ENCODE data around the gene SPRR2B. TPM values are rescaled to one million over a fixed set of nuclear protein-coding genes. Genes with fewer than 3 reads are reported as not detected.

Gene SPRR2B
- total RNA-seq, 2 donors from 2014 or later: not detected

GRCh38 chr1:153095764-153096163 lies 24.4 kb upstream of the SPRR2B start:
- Histone ChIP-seq H3K9me3 (ENCODE audit: control insufficient read depth, low read length) (no peaks in the 10 kb centered on the region), H3K4me3 (ENCODE audit: low read length) (no peak overlapping the region), H3K9ac (ENCODE audit: extremely low read depth, low read length, poor library complexity, severe bottlenecking) (no peak overlapping the region), H3K27me3 (ENCODE audit: control insufficient read depth, insufficient read depth, low read length, poor library complexity, severe bottlenecking) (no peaks in the 10 kb centered on the region), H3K27ac (ENCODE audit: low read depth, low read length) (no peak overlapping the region), H3K4me1 (ENCODE audit: control insufficient read depth, insufficient read depth, low read length) (no peaks in the 10 kb centered on the region), H3K36me3 (ENCODE audit: control insufficient read depth, insufficient read depth, low read length) (no peaks in the 10 kb centered on the region)
- no peak for TF ChIP-seq CTCF (conservative IDR thresholded peaks at IDR 0.05)
- Mint-ChIP-seq H3K27ac (no peak overlapping the region), H3K27me3 (ENCODE audit: insufficient read depth) (no peaks in the 10 kb centered on the region), H3K4me3 (no peak overlapping the region), H3K9me3 (no peaks in the 10 kb centered on the region), H3K36me3 (ENCODE audit: low read depth) (no peaks in the 10 kb centered on the region), H3K4me1 (no peaks in the 10 kb centered on the region)
- no peak for DNase-seq

- H3K4me1 Mint-ChIP-seq: no peaks in the 10 kb centered on the region
- no peaks in the 10 kb centered on the region for H3K27me3 Mint-ChIP-seq (ENCODE audit: insufficient read depth)
- H3K9me3 Mint-ChIP-seq: no peaks in the 10 kb centered on the region
- no peaks in the 10 kb centered on the region for H3K4me1 ChIP-seq (ENCODE audit: control insufficient read depth, insufficient read depth, low read length)
- H3K9ac ChIP-seq (ENCODE audit: extremely low read depth, low read length, poor library complexity, severe bottlenecking): no peak within 1 kb of the TSS
- no peaks in the 10 kb centered on the region for H3K36me3 Mint-ChIP-seq (ENCODE audit: low read depth)
- H3K9me3 ChIP-seq (ENCODE audit: control insufficient read depth, low read length): no peaks in the 10 kb centered on the region
- no peak for TF ChIP-seq CTCF (conservative IDR thresholded peaks at IDR 0.05)
- no peak within 1 kb of the TSS for H3K27ac Mint-ChIP-seq
- H3K36me3 ChIP-seq (ENCODE audit: control insufficient read depth, insufficient read depth, low read length): no peaks in the 10 kb centered on the region
- no peak within 1 kb of the TSS for H3K27ac ChIP-seq (ENCODE audit: low read depth, low read length)
- no peak within 1 kb of the TSS for H3K4me3 Mint-ChIP-seq
- DNase-seq: no peak
- no peak within 1 kb of the TSS for H3K4me3 ChIP-seq (ENCODE audit: low read length)
- H3K27me3 ChIP-seq (ENCODE audit: control insufficient read depth, insufficient read depth, low read length, poor library complexity, severe bottlenecking): no peaks in the 10 kb centered on the region
Observed at GRCh38 chr1:153094426-153094825, 23.0 kb upstream of the SPRR2B start, which contains the start of gene SPRR2E. TSS of gene SPRR2E (minus strand) at chr1:153094526. CDS start at chr1:153093751, 775 bp downstream.

- H3K27ac Mint-ChIP-seq: no peak overlapping the region
- Histone ChIP-seq H3K9ac (ENCODE audit: extremely low read depth, low read length, poor library complexity, severe bottlenecking) (no peak overlapping the region), H3K4me3 (ENCODE audit: low read length) (no peak overlapping the region), H3K27me3 (ENCODE audit: control insufficient read depth, insufficient read depth, low read length, poor library complexity, severe bottlenecking) (no peaks in the 10 kb centered on the region), H3K9me3 (ENCODE audit: control insufficient read depth, low read length) (no peaks in the 10 kb centered on the region), H3K27ac (ENCODE audit: low read depth, low read length) (no peak overlapping the region), H3K4me1 (ENCODE audit: control insufficient read depth, insufficient read depth, low read length) (no peaks in the 10 kb centered on the region), H3K36me3 (ENCODE audit: control insufficient read depth, insufficient read depth, low read length) (no peaks in the 10 kb centered on the region)
- 77 to 78% methylated on average over 1 of the region's 1 CpG for WGBS, 2 experiments (ENCODE audit: insufficient coverage in 1 of 2, insufficient read length in 1 of 2)
- H3K36me3 Mint-ChIP-seq (ENCODE audit: low read depth): no peaks in the 10 kb centered on the region
- peaks cover 3% of the 10 kb centered on the region for H3K9me3 Mint-ChIP-seq
- H3K4me1 Mint-ChIP-seq: no peaks in the 10 kb centered on the region
- DNase-seq: no peak
- no peak overlapping the region for H3K4me3 Mint-ChIP-seq
- no peaks in the 10 kb centered on the region for H3K27me3 Mint-ChIP-seq (ENCODE audit: insufficient read depth)
- no peak for TF ChIP-seq CTCF (conservative IDR thresholded peaks at IDR 0.05)
Observed at GRCh38 chr1:153087652-153088051, 16.2 kb upstream of the SPRR2B start.
